GM12878 (cell line): ENCODE measurements around the gene RTEL1.

ENCODE experiments used
- BMI1 ChIP-seq: fragments of 450-650 bp; IDR thresholded peaks from 2 replicates; pipeline ENCODE4 v1.6.1; 2016; ENCODE audit warnings: mild to moderate bottlenecking, moderate library complexity, borderline replicate concordance
- CBFB ChIP-seq: IDR thresholded peaks from 2 replicates; pipeline ENCODE4 v1.6.1; 2016; ENCODE audit warnings: antibody characterized with exemption, low read depth
- EED ChIP-seq: sonication (generic); IDR thresholded peaks from 2 replicates; pipeline ENCODE4 v1.6.1; 2016; ENCODE audit warnings: antibody characterized with exemption, low read depth
- KLF5 ChIP-seq: fragments of 450-650 bp; IDR thresholded peaks from 2 replicates; pipeline ENCODE4 v1.6.1; 2014; ENCODE audit warnings: mild to moderate bottlenecking; ENCODE audit not compliant: partially characterized antibody
- RFX5 ChIP-seq: IDR thresholded peaks from 2 replicates; pipeline ENCODE4 v1.6.1; 2011; ENCODE audit warnings: low read depth, low read length, improper control_type of control experiment
- RUNX3 ChIP-seq: IDR thresholded peaks from 2 replicates; pipeline ENCODE4 v1.6.1; 2012; ENCODE audit warnings: low read length, inconsistent platforms
- SMAD1 ChIP-seq: fragments of 450-650 bp; IDR thresholded peaks from 2 replicates; pipeline ENCODE4 v1.6.1; 2018; ENCODE audit warnings: mild to moderate bottlenecking, low read depth; ENCODE audit not compliant: partially characterized antibody
- TCF12 ChIP-seq: IDR thresholded peaks from 2 replicates; pipeline ENCODE4 v1.6.1; 2011; ENCODE audit warnings: low read depth, mild to moderate bottlenecking, low read length
- ZZZ3 ChIP-seq: IDR thresholded peaks from 2 replicates; pipeline ENCODE4 v1.6.1; 2011; ENCODE audit warnings: low read depth; ENCODE audit not compliant: control insufficient read depth, insufficient read length
- TF ChIP-seq, protein P1 (sequence below): IDR thresholded peaks from 2 replicates; pipeline ENCODE4 v1.6.1; 2012; ENCODE audit warnings: low read depth, low read length, improper control_type of control experiment
- TF ChIP-seq, protein P2 (sequence below), 3 experiments: IDR thresholded peaks in 2 of 3; conservative IDR thresholded peaks in 1 of 3; 2 replicates each; pipeline ENCODE4 v1.5.1; 2011; ENCODE audit warnings: low read depth in 3 of 3, low read length in 3 of 3, mild to moderate bottlenecking in 3 of 3, control low read depth in 2 of 3, moderate library complexity in 2 of 3, inconsistent platforms in 1 of 3, mixed read lengths in 1 of 3; ENCODE audit not compliant: control insufficient read depth in 2 of 3, insufficient read depth in 1 of 3; ENCODE audit errors: extremely low read depth in 1 of 3
- TF ChIP-seq, protein P3 (sequence below): IDR thresholded peaks from 2 replicates; pipeline ENCODE4 v1.6.1; 2011; ENCODE audit warnings: borderline replicate concordance, low read depth, mild to moderate bottlenecking, moderate library complexity, low read length; ENCODE audit not compliant: insufficient read depth, poor library complexity, severe bottlenecking
- TF ChIP-seq, protein P4 (sequence below): fragments of 450-650 bp; IDR thresholded peaks from 2 replicates; pipeline ENCODE4 v1.6.1; 2017; ENCODE audit warnings: antibody characterized with exemption, mild to moderate bottlenecking, moderate library complexity

DNA sequence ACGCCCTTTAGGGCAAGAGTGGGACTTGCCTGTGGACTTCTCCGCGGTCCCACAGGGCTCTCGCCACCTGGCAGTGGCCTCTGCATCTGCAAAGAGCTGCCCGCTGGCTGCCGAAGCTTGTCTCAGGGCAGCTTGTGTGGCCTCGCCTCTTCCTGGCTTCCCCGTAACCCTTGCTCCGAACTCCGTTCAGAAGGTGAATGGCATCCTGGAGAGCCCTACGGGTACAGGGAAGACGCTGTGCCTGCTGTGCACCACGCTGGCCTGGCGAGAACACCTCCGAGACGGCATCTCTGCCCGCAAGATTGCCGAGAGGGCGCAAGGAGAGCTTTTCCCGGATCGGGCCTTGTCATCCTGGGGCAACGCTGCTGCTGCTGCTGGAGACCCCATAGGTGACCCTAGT lies 3.0 kb downstream of the RTEL1 start:
- TF ChIP-seq SMAD1 (no peak), TCF12 (no peak), ZZZ3 (no peak), RUNX3 (no peak), EED (no peak), CBFB (no peak), KLF5 (no peak), RFX5 (no peak), BMI1 (no peak)
- TF ChIP-seq, protein P1, sequence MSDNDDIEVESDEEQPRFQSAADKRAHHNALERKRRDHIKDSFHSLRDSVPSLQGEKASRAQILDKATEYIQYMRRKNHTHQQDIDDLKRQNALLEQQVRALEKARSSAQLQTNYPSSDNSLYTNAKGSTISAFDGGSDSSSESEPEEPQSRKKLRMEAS, result no peak
- TF ChIP-seq, protein P2, sequence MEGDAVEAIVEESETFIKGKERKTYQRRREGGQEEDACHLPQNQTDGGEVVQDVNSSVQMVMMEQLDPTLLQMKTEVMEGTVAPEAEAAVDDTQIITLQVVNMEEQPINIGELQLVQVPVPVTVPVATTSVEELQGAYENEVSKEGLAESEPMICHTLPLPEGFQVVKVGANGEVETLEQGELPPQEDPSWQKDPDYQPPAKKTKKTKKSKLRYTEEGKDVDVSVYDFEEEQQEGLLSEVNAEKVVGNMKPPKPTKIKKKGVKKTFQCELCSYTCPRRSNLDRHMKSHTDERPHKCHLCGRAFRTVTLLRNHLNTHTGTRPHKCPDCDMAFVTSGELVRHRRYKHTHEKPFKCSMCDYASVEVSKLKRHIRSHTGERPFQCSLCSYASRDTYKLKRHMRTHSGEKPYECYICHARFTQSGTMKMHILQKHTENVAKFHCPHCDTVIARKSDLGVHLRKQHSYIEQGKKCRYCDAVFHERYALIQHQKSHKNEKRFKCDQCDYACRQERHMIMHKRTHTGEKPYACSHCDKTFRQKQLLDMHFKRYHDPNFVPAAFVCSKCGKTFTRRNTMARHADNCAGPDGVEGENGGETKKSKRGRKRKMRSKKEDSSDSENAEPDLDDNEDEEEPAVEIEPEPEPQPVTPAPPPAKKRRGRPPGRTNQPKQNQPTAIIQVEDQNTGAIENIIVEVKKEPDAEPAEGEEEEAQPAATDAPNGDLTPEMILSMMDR (IDR thresholded peaks at IDR 0.05 in 2 of 3, conservative IDR thresholded peaks at IDR 0.05 in 1 of 3; ENCODE audit: control insufficient read depth in 2 of 3, extremely low read depth in 1 of 3, insufficient read depth in 1 of 3, low read depth in 3 of 3, low read length in 3 of 3), result no peak
- TF ChIP-seq, protein P3, sequence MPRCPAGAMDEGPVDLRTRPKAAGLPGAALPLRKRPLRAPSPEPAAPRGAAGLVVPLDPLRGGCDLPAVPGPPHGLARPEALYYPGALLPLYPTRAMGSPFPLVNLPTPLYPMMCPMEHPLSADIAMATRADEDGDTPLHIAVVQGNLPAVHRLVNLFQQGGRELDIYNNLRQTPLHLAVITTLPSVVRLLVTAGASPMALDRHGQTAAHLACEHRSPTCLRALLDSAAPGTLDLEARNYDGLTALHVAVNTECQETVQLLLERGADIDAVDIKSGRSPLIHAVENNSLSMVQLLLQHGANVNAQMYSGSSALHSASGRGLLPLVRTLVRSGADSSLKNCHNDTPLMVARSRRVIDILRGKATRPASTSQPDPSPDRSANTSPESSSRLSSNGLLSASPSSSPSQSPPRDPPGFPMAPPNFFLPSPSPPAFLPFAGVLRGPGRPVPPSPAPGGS, result no peak
- TF ChIP-seq, protein P4, sequence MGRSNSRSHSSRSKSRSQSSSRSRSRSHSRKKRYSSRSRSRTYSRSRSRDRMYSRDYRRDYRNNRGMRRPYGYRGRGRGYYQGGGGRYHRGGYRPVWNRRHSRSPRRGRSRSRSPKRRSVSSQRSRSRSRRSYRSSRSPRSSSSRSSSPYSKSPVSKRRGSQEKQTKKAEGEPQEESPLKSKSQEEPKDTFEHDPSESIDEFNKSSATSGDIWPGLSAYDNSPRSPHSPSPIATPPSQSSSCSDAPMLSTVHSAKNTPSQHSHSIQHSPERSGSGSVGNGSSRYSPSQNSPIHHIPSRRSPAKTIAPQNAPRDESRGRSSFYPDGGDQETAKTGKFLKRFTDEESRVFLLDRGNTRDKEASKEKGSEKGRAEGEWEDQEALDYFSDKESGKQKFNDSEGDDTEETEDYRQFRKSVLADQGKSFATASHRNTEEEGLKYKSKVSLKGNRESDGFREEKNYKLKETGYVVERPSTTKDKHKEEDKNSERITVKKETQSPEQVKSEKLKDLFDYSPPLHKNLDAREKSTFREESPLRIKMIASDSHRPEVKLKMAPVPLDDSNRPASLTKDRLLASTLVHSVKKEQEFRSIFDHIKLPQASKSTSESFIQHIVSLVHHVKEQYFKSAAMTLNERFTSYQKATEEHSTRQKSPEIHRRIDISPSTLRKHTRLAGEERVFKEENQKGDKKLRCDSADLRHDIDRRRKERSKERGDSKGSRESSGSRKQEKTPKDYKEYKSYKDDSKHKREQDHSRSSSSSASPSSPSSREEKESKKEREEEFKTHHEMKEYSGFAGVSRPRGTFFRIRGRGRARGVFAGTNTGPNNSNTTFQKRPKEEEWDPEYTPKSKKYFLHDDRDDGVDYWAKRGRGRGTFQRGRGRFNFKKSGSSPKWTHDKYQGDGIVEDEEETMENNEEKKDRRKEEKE, result no peak
